Right renal cortex interstitium (tissue), 3 donors: ENCODE data around the gene SLC39A3. TPM values are rescaled to one million over a fixed set of nuclear protein-coding genes. Genes with fewer than 3 reads are reported as not detected.

Source experiments
- DNase-seq, 3 donors: peaks; one replicate each; pipeline ENCODE4 v3.0.0-alpha.2; 2013; ENCODE audit warnings: low read depth in 3 of 3, low spot score in 2 of 3
- polyA plus RNA-seq, 3 donors: library from polyadenylated mRNA; unstranded; fragments of 120-200 nt; gene quantifications; one replicate each; pipeline ENCODE4 v1.2.1, GENCODE V29; 2013; ENCODE audit not compliant: insufficient read length in 3 of 3

Gene SLC39A3
- polyA plus RNA-seq, 3 donors, result 27.5 to 33.6 (median 29.8) TPM

DNA sequence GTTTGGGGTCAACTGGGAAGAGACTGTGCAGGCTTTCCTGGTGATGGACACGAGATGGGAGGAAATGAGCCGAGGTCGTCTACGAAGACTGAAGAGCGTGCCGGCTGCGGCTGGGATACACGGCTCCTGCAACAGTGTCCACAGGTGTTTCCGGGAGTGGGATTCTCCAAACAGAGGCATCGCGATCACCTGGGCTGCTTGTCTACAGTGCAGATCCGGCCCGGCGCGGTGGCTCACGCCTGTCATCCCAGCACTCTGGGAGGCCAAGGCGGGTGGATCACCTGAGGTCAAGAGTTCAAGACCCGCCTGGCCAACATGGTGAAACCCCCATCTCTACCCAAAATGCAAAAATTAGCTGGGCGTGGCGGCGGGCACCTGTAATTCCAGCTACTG, 11.6 kb upstream of the SLC39A3 start:
- no peak for DNase-seq

DNA sequence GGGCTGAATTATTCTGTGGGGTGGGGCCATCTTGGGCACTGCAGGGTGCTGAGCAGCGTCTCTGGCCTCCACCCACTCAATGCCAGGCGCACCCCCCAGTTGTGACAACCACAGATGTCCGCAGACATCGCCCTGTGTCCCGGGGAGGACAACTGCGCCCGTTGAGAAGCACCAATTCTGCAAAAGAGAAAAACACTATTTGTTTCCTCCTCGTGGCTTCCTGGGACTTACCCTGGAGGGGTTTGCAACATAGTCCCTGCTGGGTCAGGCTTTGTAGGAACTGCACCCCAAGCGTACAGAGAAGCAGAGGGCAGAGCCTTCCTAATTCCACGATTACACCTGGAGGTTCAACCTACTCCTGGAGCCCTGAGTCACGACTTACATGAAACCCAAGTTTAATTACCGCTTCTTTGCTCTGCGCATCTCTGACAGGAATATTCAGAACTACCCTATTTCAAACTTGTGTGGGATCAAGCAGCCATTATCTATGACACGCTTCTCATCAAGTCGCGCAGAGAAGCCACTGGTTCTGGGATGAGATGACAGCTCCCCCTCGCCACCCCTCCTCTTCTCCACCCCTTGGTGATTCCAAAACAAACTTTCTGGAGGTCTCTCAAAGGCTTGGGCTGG, 11.1 kb upstream of the SLC39A3 start:
- DNase-seq, result no peak

DNA sequence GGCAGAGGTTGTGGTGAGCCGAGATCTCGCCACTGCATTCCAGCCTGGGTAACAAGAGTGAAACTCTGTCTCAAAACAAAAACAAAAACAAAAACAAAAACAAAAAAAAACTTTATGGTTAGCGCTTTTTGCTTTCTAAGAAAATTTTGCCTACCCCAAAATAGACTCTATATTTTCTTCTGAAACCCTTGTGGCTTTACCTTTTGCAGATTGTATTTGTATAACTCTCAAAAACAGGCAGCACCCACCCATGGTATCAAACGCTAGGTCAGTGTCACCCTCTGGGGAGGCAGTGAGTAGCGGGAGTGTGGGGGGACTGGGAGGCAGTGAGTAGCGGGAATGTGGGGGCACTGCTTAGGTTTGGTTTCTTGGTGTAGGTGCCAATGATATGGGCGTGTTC, 7.5 kb upstream of the SLC39A3 start:
- DNase-seq, result no peak

DNA sequence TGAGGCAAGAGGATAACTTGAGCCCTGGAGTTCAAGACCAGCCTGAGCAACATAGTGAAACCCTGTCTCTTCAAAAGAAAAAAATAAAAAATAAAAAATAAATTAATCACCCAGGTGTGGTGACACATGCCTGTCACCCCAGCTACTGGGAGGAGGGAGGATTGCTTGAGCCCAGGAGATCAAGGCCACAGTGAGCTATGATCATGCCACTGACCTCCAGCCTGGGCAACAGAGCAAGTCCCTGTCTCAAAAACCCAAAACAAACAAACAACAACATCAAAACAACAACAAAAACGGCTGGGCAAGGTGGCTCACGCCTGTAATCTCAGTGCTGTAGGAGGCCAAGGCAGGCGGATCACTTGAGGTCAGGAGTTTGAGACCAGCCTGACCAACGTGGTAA, 4.3 kb upstream of the SLC39A3 start:
- no peak for DNase-seq

DNA sequence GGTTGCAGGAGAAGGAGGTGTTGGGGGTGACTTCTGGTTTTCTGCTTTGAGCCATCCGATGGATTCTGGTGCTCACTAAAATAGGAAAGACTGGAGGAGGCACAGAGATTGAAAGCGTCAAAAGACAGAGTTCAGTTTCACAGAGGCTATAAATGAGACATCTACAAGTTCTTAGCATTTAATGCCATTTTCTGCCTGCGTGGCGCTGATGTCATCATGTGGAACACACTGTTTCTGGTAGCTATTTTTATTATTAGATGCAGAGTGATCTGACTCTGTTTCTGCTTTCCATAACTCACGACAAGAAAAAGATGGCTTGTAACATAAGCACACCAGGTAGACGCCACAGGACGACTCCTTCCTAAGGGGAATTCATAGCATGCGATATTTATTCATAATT, 3.3 kb upstream of the SLC39A3 start:
- DNase-seq, result no peak

DNA sequence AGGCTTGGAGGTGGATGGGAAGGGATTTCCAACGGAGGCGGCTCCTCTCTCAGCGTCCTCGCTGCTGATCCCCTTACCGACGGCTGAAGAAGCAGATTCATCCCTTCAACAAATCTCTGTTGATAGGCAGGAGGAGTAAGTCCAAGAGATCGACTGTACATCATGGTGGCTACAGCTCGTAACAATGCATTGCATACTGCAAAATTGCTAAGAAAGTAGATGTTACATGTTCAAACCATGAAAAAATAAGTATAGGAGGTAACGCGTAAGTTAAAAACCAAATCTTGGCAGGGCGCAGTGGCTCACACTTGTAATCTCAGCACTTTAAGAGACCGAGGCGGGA, 468 bp upstream of the SLC39A3 start:
- DNase-seq, result no peak

DNA sequence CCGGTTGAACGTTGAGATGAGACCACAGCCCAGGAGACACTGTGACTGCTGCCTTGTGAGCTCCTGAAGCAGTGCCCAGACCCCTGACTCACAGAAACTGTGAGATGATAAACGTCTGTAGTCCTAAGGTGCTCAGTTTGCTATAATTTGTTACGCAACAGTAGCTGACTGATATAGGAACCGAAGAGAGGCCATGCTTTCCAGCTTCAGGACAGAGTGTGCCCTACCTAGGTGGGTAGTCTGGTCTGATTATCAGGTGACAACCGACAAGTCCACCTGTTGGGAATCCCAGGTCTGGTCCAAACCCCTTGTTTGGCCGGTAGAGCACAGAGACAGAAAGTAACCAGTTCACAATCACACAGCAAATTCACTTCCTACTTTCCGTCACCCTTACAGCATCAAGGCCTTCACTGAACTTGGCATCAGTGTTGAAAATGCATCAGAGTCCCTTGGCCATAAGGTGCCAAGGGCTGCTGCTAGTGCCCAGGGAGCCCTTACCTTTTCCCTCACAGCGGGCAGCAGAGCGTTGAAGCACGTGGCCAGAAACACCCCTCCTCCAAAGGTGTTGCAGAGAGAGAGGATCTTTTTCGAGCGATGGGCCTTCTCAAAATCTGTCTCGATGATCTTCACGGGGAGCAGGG, 3.1 kb downstream of the SLC39A3 start:
- DNase-seq, result no peak

DNA sequence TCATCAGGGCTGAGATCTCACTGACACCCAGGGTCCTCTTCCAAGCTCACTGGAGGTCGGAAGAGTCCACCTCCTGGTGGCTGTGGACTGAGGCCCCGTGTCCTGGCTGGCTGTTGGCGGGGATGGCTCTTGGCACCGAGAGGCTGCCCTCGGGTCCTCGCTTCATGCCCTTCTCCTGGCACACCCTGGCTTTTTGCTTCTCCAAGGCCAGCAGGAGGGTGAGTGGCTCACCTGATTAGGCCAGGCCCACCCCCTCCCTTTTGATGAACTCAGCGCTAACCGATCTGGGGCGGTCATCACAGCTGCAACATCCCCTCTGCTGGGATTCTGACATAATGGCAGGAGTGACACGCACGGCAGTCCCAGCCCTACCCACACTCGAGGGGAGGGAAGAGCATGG, 4.4 kb downstream of the SLC39A3 start:
- no peak for DNase-seq

DNA sequence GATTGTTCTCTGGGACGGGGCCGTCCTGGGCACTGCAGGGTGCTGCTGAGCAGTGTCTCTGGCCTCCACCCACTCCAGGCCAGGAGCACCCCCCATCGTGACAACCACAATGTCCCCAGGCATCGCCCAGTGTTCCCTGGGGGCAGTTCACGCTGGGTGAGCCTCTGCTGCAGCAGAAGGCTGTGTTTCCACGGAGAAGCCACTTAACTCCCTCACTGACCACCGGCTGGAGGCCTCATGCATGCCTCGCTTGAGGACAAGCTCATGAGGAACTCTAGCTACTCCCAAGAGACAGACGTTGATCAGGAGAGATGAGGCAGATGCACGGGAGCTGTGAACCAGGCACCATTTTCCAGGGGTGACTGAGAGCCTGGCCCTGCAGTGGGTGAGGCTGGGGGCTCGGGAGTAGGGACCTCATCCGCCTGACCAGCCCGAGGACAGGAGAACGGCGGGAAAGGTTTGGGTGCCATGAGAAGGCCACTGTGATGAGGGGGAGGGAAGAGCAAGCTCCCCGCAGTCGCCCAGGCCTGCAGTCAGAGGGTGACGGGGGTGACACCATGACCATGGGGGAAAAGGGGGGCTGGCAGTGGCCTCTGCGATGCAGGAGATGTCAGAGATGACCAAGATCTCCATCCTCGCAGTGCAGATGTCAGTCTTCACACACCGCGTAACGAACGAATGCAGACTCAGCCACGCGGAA, 5.1 kb downstream of the SLC39A3 start:
- no peak for DNase-seq

DNA sequence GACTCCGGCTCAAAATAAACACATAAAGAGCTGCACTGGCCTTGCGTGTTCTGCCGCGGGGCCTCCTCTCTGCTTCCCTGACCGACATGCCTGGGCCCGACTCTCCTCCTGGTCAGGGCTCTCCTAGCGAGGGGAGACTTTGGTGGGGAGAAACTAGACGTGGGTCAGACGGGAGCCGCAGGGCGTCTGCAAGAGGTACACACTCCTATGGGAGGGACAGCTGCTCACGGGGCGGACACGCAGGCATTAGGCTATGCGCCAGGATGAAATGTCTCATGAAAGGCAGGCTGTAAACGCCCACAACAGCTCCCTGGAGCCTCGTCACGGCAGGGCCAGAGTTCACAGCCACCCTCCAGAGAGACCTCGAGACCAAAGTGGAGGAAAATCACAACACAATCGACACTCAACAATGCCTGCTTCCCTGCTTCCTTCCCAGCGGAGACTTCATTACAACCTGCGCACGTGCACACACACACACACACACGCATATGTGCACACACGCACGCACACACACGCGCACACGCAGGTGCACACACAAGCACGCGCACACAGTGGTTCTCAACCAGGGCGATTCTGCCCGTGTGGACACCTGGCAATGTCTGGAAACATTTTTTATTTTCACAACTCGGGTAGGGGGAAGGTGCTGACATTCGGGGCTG, 5.8 kb downstream of the SLC39A3 start:
- no peak for DNase-seq

DNA sequence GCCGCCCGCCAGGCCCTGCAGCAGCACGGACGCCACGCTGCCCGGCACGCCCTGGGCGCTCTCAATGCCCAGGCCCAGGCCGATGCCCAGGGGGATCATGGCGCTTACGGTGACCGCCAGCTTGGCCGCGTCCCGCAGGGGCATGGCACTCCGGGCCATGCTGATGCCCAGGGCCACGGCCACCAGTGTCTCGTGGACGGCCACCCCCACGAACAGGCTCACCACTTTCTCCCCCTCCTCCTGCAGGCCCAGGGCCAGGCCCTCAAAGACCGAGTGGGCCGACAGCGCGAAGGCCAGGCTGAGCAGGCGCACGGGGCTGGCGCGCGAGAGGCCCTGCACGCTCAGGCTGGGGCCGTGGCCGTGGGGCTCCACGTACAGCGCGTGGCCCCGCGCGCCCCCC, 6.9 kb downstream of the SLC39A3 start:
- DNase-seq, result no peak

DNA sequence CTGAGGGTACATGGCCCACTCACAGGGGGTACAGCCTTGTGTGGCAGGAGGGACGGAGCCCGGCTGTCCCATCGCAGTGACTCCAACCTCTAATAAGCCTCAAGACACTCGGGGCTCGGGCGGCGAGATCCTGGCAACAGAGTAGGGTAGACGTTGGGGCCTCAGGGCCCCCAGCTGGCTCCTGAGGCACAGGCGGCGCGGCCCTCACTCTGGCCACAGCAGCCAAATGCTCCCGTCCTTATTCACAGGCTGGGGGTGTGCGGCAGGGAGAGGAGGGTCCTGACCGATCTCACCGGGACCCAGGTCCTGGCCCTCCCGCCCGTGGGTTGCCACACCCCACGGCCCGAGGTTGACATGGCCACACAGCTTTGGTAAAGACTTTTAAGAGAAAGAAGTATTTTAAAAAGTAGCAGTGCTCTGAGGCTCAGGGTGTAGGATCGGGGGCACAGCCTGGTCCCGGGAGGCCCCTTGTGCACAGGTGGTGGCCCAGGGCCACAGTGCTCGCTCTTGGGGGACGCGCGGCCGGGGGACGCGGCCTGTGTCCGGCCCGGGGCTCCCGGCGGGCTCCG, 7.6 kb downstream of the SLC39A3 start:
- DNase-seq, result no peak

DNA sequence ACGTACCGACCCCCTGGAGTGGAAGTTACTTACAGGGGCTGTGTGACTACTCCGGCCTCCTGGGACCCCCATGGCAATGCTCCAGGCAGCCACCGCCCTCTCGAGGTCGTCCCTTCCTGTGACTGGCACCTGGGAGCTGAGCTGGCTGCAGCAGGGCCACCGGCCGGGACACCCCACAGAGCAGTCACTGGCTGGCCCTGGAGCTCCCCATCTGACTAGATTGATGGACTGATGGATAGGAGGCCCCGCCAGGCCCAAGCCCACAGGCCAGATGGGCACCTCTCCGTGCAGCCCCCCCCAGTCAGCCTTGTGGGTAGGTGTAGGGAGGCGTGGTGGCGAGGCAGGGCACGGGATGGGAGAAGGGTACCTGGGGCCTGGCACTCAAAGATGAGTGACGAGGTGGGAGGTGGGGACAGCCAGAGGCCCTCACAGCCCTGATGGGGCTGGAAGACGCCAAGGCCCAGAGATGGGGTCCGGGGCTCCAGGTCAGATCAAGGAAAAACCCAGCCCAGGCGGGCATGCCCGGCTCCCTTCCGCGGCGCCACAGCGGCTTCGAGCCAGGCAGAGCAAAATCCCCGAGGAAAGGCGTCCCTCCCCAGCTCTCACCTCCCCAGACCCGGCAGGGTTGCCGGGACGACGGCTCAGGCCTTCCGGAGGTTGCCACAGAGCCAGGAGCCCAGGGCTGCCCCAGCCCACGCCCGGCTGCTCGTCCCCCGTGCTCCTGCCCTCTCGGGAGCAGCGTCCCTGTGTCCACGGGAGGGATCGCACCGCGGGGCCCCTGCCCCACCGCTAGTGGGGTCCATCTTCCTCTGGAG, 8.4 kb downstream of the SLC39A3 start:
- no peak for DNase-seq

DNA sequence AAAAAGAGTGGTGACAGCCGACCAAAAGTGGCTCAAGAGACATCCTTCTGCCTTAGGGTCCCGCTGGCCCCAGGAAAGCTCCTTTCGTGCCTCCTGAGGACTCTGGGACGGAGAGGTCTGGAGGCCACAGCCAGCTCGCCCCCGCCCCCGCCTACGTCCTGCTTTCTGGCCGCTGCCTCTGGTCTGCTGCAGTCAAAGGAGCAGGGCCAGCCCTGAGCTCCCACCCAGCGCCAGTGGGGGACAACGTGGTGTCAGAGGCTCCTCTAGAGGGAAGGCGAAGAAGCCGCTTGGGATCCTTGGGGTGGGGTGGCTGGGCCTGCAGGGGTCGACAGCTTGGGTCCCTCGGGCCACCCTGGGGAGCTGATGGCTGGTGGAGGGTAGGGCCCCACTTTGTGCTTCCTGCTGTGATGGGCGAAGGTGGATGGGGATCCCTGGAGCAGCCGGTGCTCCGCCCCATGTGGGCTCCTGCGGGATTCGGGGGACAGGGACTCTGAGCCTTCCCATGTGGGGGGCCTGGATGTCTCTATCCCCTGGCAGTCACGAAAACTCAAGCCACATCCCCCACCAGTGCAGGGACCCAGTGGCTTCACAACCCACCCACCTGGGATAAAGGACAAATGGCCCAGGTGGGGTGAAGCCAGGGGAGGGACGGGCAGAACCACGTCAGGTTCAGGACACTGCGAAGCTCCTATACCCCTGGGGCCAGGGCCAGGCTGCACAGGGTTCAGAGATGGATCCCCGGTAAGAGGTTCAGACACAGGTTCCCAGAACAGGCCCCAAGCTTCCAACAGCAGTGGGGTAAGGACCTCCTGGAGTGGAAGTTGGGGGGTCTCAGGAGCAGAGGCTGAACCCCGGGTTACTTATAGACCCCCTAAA, 9.6 kb downstream of the SLC39A3 start:
- DNase-seq, result no peak

DNA sequence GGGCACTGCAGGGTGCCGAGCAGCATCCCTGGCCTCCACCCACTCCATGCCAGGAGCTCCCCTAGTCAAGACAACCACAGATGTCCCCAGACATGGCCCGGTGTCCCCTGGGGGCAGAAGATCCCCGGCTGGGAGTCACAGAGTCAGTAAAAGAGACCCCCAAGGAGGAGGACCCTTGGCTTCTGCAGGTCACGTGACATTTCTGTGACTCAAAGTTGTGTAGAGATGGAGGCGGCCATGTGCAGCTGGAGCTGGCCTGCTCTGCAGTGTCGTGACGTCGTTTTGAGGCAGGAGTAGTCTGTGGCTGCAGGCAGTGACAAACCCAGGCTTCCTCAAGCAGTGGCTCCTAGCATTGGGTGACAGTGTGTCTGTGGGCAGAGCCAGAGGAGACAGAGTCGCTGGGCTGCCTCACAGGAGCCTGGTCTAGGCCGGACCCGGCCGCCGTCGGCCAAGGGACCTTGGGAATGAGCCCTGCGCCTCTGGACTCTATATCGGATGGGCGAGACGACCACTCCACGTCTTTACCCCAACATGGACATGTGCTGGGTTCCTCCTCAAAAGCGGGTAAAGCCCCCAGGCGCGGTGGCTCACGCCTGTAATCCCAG, 10.9 kb downstream of the SLC39A3 start:
- DNase-seq, result no peak

DNA sequence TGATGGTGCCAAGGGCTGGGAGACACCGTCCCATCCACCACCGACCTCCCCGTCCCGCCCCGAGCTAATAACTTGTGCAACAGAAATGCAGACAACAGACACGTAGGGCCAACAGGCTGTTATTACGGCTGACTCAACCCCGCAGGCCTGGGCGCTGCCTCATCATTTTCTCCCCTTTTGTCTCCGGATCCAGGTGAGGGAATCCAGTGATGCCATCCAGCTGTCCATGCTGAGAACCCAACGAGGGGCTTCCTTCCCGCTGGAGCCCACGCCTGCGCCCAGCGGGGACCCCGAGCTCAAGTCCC, 12.2 kb downstream of the SLC39A3 start:
- no peak for DNase-seq

DNA sequence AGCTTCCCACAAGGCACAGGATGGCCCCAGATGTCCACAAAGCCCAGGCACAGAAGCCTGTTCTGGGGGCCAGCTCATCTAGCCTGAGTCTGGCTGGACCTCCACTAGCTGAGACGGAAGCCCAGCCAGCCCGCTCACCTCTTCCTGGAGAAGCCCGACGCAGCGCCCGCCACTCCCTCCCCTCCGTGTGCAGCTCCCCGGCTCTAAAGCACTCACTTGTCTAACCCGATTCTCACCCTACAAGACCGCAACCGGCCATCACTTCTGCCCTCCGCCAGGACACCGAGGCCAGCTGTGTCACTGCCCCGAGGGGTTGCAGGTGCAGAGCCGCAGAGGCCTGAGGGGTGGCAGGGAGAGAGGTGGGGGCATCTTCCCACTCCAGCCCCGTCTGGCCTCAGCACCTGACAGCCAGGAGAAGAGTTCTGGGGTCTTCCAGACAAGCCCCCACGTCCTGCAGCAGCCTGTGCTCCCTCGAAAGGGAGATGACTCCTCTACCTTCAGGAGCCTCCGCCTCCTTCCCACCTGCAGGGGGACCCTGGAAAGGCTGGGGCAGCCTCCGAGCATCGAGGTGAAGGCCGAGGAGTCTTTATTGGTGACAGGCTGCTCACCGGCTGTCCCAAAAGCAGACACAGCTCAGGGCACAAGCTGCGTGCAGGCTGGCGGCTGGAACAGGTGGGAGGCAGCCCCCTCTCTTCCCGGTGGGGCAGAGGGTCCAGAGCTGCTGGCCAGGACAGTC, 12.7 kb downstream of the SLC39A3 start:
- DNase-seq, result no peak

DNA sequence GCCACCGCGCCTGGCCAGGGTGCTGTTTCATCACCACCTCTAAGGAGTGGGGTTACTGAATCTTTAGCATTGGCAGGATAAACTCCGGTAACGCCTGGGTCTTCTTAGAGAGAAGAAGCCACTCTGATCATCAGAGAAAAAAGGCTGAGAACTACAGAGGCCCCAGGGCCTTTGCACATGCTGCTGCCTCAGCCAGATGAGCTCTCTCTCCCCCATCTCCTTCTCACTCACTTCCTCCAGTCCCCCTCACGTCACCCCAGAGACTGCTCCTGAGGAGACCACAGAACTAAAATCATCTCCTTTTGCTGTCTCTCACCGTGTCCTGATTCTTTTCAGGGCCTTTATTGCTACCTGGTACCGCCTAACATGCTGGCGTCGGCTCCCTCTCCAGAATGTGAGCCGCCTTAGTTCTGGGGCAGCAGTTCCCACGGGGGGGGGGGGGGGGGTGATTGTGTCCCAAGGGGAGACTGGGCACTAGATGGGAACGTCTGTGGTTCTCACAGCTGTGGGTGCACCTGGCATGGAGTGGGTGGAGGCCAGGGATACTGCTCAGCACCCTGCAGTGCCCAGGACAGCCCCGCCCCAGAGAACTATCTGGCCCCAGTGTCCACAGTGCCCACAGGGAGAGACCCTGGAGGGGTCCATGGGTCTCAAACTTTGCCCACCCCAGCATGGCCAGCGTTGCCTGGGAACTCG, 13.5 kb downstream of the SLC39A3 start:
- DNase-seq, result no peak
